ENCODE data around the gene CHST8. TPM values are rescaled to one million over a fixed set of nuclear protein-coding genes. Genes with fewer than 3 reads are reported as not detected.

Gene CHST8
- polyA plus RNA-seq, 1 of the 3 experiments (the other 2 are of a cell fraction): 0.05 TPM

GRCh38 chr19:33731881-33732280 lies 110.1 kb downstream of the CHST8 start:
- DNase-seq: no peak
- no peaks in the 10 kb centered on the region for H4K20me1 ChIP-seq (ENCODE audit: insufficient read depth)
- peaks cover 0 to 38% of the 10 kb centered on the region in 2 experiments; a peak in 1 of 4 replicates for H3K4me1 ChIP-seq (ENCODE audit: control insufficient read depth in 1 of 2, insufficient read depth in 2 of 2, low read depth in 1 of 2, low read length in 1 of 2)
- H3F3A ChIP-seq (replicated peaks; ENCODE audit: insufficient read depth): no peaks in the 10 kb centered on the region
- CTCF ChIA-PET: no interaction called here
- POLR2A ChIA-PET: no interaction called here
- no peaks in the 10 kb centered on the region for H3K9me2 ChIP-seq
- H3K9ac ChIP-seq: no peak overlapping the region
- H3K27me3 ChIP-seq (ENCODE audit: insufficient read depth): no peaks in the 10 kb centered on the region
- no peak for TF ChIP-seq TEAD4 (IDR thresholded peaks at IDR 0.05; ENCODE audit: borderline replicate concordance, insufficient read depth)
- TF ChIP-seq RFX5 (IDR thresholded peaks at IDR 0.05; ENCODE audit: low read length): no peak
- TF ChIP-seq, protein P1, sequence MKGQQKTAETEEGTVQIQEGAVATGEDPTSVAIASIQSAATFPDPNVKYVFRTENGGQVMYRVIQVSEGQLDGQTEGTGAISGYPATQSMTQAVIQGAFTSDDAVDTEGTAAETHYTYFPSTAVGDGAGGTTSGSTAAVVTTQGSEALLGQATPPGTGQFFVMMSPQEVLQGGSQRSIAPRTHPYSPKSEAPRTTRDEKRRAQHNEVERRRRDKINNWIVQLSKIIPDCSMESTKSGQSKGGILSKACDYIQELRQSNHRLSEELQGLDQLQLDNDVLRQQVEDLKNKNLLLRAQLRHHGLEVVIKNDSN (IDR thresholded peaks at IDR 0.05; ENCODE audit: borderline replicate concordance, low read depth): no peak
- no peak for TF ChIP-seq CTCF (IDR thresholded peaks at IDR 0.05)
- no peak for TF ChIP-seq MXI1 (IDR thresholded peaks at IDR 0.05; ENCODE audit: low read depth, low read length)
- no peak for TF ChIP-seq FOXJ3 (CRISPR knock-in tag; IDR thresholded peaks at IDR 0.05)
- TF ChIP-seq GABPA (IDR thresholded peaks at IDR 0.05; ENCODE audit: low read depth): no peak
- no peak for TF ChIP-seq RCOR1 (IDR thresholded peaks at IDR 0.05; ENCODE audit: low read length)
- TF ChIP-seq, protein P2, sequence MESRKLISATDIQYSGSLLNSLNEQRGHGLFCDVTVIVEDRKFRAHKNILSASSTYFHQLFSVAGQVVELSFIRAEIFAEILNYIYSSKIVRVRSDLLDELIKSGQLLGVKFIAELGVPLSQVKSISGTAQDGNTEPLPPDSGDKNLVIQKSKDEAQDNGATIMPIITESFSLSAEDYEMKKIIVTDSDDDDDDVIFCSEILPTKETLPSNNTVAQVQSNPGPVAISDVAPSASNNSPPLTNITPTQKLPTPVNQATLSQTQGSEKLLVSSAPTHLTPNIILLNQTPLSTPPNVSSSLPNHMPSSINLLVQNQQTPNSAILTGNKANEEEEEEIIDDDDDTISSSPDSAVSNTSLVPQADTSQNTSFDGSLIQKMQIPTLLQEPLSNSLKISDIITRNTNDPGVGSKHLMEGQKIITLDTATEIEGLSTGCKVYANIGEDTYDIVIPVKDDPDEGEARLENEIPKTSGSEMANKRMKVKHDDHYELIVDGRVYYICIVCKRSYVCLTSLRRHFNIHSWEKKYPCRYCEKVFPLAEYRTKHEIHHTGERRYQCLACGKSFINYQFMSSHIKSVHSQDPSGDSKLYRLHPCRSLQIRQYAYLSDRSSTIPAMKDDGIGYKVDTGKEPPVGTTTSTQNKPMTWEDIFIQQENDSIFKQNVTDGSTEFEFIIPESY (IDR thresholded peaks at IDR 0.05; ENCODE audit: borderline replicate concordance, low read depth): no peak
- TF ChIP-seq EZH2phosphoT487 (IDR thresholded peaks at IDR 0.05; ENCODE audit: borderline replicate concordance, low read depth): no peak
- TF ChIP-seq, protein P3, sequence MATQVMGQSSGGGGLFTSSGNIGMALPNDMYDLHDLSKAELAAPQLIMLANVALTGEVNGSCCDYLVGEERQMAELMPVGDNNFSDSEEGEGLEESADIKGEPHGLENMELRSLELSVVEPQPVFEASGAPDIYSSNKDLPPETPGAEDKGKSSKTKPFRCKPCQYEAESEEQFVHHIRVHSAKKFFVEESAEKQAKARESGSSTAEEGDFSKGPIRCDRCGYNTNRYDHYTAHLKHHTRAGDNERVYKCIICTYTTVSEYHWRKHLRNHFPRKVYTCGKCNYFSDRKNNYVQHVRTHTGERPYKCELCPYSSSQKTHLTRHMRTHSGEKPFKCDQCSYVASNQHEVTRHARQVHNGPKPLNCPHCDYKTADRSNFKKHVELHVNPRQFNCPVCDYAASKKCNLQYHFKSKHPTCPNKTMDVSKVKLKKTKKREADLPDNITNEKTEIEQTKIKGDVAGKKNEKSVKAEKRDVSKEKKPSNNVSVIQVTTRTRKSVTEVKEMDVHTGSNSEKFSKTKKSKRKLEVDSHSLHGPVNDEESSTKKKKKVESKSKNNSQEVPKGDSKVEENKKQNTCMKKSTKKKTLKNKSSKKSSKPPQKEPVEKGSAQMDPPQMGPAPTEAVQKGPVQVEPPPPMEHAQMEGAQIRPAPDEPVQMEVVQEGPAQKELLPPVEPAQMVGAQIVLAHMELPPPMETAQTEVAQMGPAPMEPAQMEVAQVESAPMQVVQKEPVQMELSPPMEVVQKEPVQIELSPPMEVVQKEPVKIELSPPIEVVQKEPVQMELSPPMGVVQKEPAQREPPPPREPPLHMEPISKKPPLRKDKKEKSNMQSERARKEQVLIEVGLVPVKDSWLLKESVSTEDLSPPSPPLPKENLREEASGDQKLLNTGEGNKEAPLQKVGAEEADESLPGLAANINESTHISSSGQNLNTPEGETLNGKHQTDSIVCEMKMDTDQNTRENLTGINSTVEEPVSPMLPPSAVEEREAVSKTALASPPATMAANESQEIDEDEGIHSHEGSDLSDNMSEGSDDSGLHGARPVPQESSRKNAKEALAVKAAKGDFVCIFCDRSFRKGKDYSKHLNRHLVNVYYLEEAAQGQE (IDR thresholded peaks at IDR 0.05; ENCODE audit: low read depth, low read length): no peak
- TF ChIP-seq FOSL2 (IDR thresholded peaks at IDR 0.05; ENCODE audit: borderline replicate concordance, low read depth): no peak
- TF ChIP-seq TAF1 (IDR thresholded peaks at IDR 0.05; ENCODE audit: borderline replicate concordance, low read depth, low read length): no peak
- TF ChIP-seq GATA2 (CRISPR knock-in tag; IDR thresholded peaks at IDR 0.05): no peak
- no peak for TF ChIP-seq RXRA (IDR thresholded peaks at IDR 0.05; ENCODE audit: borderline replicate concordance, low read depth)
- TF ChIP-seq NRF1 (IDR thresholded peaks at IDR 0.05; ENCODE audit: low read depth, low read length): no peak
- H3K27ac ChIP-seq (ENCODE audit: low read depth in 2 of 2, low read length in 1 of 2): no peak overlapping the region
- H3K4me3 ChIP-seq (ENCODE audit: low read depth in 2 of 2, low read length in 1 of 2): no peak overlapping the region
- WGBS (ENCODE audit: low lambda C conversion rate): 25% methylated on average over 7 of the region's 7 CpGs
- H3K9me3 ChIP-seq: no peaks in the 10 kb centered on the region
- H3K4me2 ChIP-seq: no peak overlapping the region
- no peaks in the 10 kb centered on the region for H3K36me3 ChIP-seq (replicated peaks in 1 of 2; ENCODE audit: control insufficient read depth in 1 of 2, insufficient read depth in 2 of 2, low read length in 1 of 2)
- H2AFZ ChIP-seq (ENCODE audit: low read depth): no peak overlapping the region
- no peaks in the 10 kb centered on the region for H3K79me2 ChIP-seq (ENCODE audit: insufficient read depth)

All from SK-N-SH (cell line).